ENCODE measurements around the gene SUSD1.

- TF ChIP-seq POLR2AphosphoS5 (IDR thresholded peaks at IDR 0.05; ENCODE audit: low read depth, low read length): no peak
- TF ChIP-seq POLR2A (IDR thresholded peaks at IDR 0.05; ENCODE audit: low read depth, low read length): no peak
- no peak for TF ChIP-seq SPI1 (IDR thresholded peaks at IDR 0.05; ENCODE audit: low read depth, low read length)
- no peak for TF ChIP-seq TAF1 (IDR thresholded peaks at IDR 0.05; ENCODE audit: low read depth, low read length)
Observed at GRCh38 chr9:112111461-112111860, 63.6 kb downstream of the SUSD1 start.
